Natural killer cell treated with Interleukin-12 subunit alpha and Interleukin-12 subunit beta and Interleukin-15 and Interleukin-18, amount 100 ng/mL, for 72 hours (primary cell): Measurements from ENCODE around the gene ATG16L1. TPM values are rescaled to one million over a fixed set of nuclear protein-coding genes. Genes with fewer than 3 reads are reported as not detected.

Source experiments
- ATAC-seq, 2 donors: fragments of 150-1000 bp; cut with Tn5 transposase in 1 of 2; sonication (Bioruptor Pico), chemical (Tn5 transposase) in 1 of 2; 2 replicates each; pipeline ENCODE4 v1.10.0; 2021
- DNase-seq: peaks from one replicate; pipeline ENCODE4 v3.0.0; 2022; ENCODE audit warnings: low spot score
- H3K27ac Mint-ChIP-seq, 2 donors: 1 replicate in 1 of 2; 2 replicates in 1 of 2; pipeline ENCODE4 v1.8.0; 2022; ENCODE audit warnings: mixed read lengths in 2 of 2, mild to moderate bottlenecking in 1 of 2, moderate library complexity in 1 of 2
- H3K27me3 Mint-ChIP-seq, 2 donors: 1 replicate in 1 of 2; 2 replicates in 1 of 2; pipeline ENCODE4 v1.8.0; 2022; ENCODE audit warnings: mixed read lengths in 2 of 2
- H3K36me3 Mint-ChIP-seq: one replicate; pipeline ENCODE4 v1.8.0; 2022; ENCODE audit warnings: mixed read lengths
- H3K4me1 Mint-ChIP-seq, 2 donors: 1 replicate in 1 of 2; 2 replicates in 1 of 2; pipeline ENCODE4 v1.8.0; 2022; ENCODE audit warnings: low read depth in 2 of 2, mixed read lengths in 2 of 2, mild to moderate bottlenecking in 1 of 2
- H3K4me3 Mint-ChIP-seq: one replicate; pipeline ENCODE4 v1.8.0; 2022; ENCODE audit warnings: mixed read lengths
- H3K9me3 Mint-ChIP-seq: 2 replicates; pipeline ENCODE4 v1.8.0; 2022; ENCODE audit warnings: mixed read lengths
- total RNA-seq, 2 donors: library from RNA; stranded (reverse); gene quantifications; one replicate each; pipeline ENCODE4 v1.2.3, GENCODE V29; 2022

The ATG16L1 gene
- total RNA-seq, 2 donors from 2014 or later: 39.5 to 78.6 TPM

GRCh38 chr2:233343171-233343705 is 91.8 kb downstream of the ATG16L1 start:
- H3K9me3 Mint-ChIP-seq: no peaks in the 10 kb centered on the region
- H3K4me3 Mint-ChIP-seq: no peak overlapping the region
- H3K27ac Mint-ChIP-seq: peak overlapping the region in 1 of 2 donors; percentile 41
- no peaks in the 10 kb centered on the region for H3K36me3 Mint-ChIP-seq
- no peaks in the 10 kb centered on the region for H3K27me3 Mint-ChIP-seq
- DNase-seq: no peak
- no peak for ATAC-seq
- H3K4me1 Mint-ChIP-seq: peaks cover 0 to 12% of the 10 kb centered on the region in 2 donors

Other genes starting within 250 kb of the ATG16L1 start
- gene NGEF, start 238.4 kb upstream of the ATG16L1 start, total RNA-seq: not detected
- gene NEU2, start 219.0 kb upstream of the ATG16L1 start, total RNA-seq: not detected
- gene INPP5D, start 191.3 kb upstream of the ATG16L1 start, total RNA-seq: 100 to 1,000 TPM; 136 to 155 TPM
- under 1 TPM in 1 of 2 donors, not detected in 1; 0.05 TPM for gene SAG, start 56.1 kb downstream of the ATG16L1 start, total RNA-seq
- gene DGKD, start 102.8 kb downstream of the ATG16L1 start, total RNA-seq: 100 to 1,000 TPM in 1 of 2 donors, 10 to 100 TPM in 1; 82.4 to 124 TPM